ENCODE data around the gene KLRC4. TPM values are rescaled to one million over a fixed set of nuclear protein-coding genes. Genes with fewer than 3 reads are reported as not detected.

KLRC4 gene, protein sequence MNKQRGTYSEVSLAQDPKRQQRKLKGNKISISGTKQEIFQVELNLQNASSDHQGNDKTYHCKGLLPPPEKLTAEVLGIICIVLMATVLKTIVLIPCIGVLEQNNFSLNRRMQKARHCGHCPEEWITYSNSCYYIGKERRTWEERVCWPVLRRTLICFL
- total RNA-seq (2013; cell fraction: nucleolus; rRNA removed): not detected in 2 replicates
- total RNA-seq (2014; rRNA removed) (not detected in 2 replicates), total RNA-seq (2014; rRNA removed; fragmentation: Illumina TruSeq; extraction: Trizol) (not detected in 2 replicates), total RNA-seq (2021) (not detected in 2 replicates), polyA plus RNA-seq (2011; rRNA removed) (not detected in 2 replicates), polyA plus RNA-seq (2014; fragmentation: Illumina TruSeq; extraction: Trizol) (0.07 TPM in 1 of 2 replicates, not detected in the other), polyA plus RNA-seq (2014; fragmentation: Nextera tagmentation; extraction: Ambion mirVana) (under 1 TPM in 1 of 2 experiments, not detected in 1; 0.34 TPM), polyA plus RNA-seq (2014; rRNA removed) (not detected in 2 replicates), polyA plus RNA-seq (2016; fragmentation: Nextera tagmentation; extraction: Ambion mirVana) (not detected), polyA minus RNA-seq (2011; rRNA and poly(A)+ RNA removed) (not detected in 2 replicates), Bru-seq, nascent RNA (not detected), BruChase-seq, experiment 1, labeled RNA remaining after a 6-hour chase (percentile 28 among the genes with signal in this experiment), BruChase-seq, experiment 2, labeled RNA remaining after a 2-hour chase (percentile 35 among the genes with signal in this experiment)
- polyA plus RNA-seq (2011; ENCODE audit: low read depth): not detected
- polyA plus RNA-seq (2011; cell fraction: cytosol; rRNA removed): not detected in 2 replicates
- 0.13 TPM in 1 of 2 replicates, not detected in the other for polyA plus RNA-seq (2011; cell fraction: nucleus; rRNA removed)
- polyA plus RNA-seq (2012): not detected in 2 replicates
- polyA minus RNA-seq (2011; cell fraction: cytosol; rRNA and poly(A)+ RNA removed): not detected in 2 replicates
- 0.24 TPM in 1 of 2 replicates, not detected in the other for polyA minus RNA-seq (2011; cell fraction: nucleus; rRNA and poly(A)+ RNA removed)
- long read RNA-seq, experiment 1: 0 reads
- long read RNA-seq, experiment 2: 0 reads

DNA sequence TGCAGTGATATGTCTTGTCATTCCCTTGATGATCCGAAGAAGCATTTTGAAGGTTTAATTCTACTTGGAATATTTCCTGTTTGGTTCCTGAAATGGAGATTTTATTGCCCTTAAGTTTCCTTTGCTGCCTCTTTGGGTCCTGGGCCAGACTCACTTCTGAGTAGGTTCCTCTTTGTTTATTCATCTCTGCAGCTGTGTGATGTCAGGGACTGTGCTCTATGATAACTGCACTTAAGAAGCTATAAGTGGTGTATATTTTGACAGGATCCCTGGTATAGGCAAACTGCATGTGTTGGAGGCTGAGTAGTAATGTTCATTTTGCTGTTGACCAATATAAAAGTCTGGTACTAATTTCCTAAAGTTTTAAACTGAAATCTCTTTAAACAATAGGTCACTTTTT lies at the start of gene KLRC4:
KLRC4 (minus strand) TSS at position 366 of the 400 bp plus-strand sequence; CDS start at position 184, 182 bp downstream.
- peak; percentile 51 for ATAC-seq
- in situ Hi-C loops (cut with MboI) (no loop called here), intact Hi-C loops (cut with micrococcal nuclease; ENCODE audit: unreplicated experiment) (no loop called here)

More for the DNA sequence above, at the start of gene KLRC4:
- TF ChIP-seq ETV6 (conservative IDR thresholded peaks at IDR 0.05 in 1 of 2, IDR thresholded peaks at IDR 0.05 in 1 of 2; ENCODE audit: borderline replicate concordance in 1 of 2, low read depth in 1 of 2) (no peak), ATF7 (IDR thresholded peaks at IDR 0.05; ENCODE audit: low read depth) (no peak), MYC (IDR thresholded peaks at IDR 0.05; ENCODE audit: insufficient read depth, insufficient read length, insufficient replicate concordance, low read length, severe bottlenecking) (no peak), JUNB (IDR thresholded peaks at IDR 0.05) (peak; percentile 87)
- TF ChIP-seq, protein P1, sequence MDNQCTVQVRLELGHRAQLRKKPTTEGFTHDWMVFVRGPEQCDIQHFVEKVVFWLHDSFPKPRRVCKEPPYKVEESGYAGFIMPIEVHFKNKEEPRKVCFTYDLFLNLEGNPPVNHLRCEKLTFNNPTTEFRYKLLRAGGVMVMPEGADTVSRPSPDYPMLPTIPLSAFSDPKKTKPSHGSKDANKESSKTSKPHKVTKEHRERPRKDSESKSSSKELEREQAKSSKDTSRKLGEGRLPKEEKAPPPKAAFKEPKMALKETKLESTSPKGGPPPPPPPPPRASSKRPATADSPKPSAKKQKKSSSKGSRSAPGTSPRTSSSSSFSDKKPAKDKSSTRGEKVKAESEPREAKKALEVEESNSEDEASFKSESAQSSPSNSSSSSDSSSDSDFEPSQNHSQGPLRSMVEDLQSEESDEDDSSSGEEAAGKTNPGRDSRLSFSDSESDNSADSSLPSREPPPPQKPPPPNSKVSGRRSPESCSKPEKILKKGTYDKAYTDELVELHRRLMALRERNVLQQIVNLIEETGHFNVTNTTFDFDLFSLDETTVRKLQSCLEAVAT (IDR thresholded peaks at IDR 0.05): no peak
- TF ChIP-seq, protein P2, sequence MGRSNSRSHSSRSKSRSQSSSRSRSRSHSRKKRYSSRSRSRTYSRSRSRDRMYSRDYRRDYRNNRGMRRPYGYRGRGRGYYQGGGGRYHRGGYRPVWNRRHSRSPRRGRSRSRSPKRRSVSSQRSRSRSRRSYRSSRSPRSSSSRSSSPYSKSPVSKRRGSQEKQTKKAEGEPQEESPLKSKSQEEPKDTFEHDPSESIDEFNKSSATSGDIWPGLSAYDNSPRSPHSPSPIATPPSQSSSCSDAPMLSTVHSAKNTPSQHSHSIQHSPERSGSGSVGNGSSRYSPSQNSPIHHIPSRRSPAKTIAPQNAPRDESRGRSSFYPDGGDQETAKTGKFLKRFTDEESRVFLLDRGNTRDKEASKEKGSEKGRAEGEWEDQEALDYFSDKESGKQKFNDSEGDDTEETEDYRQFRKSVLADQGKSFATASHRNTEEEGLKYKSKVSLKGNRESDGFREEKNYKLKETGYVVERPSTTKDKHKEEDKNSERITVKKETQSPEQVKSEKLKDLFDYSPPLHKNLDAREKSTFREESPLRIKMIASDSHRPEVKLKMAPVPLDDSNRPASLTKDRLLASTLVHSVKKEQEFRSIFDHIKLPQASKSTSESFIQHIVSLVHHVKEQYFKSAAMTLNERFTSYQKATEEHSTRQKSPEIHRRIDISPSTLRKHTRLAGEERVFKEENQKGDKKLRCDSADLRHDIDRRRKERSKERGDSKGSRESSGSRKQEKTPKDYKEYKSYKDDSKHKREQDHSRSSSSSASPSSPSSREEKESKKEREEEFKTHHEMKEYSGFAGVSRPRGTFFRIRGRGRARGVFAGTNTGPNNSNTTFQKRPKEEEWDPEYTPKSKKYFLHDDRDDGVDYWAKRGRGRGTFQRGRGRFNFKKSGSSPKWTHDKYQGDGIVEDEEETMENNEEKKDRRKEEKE (IDR thresholded peaks at IDR 0.05): no peak
- DNase-seq (ENCODE audit: low read depth, low spot score) (no peak), FAIRE-seq (no peak)
- no TSS peak for BruUV-seq (replicated peaks)
- H3K9ac ChIP-seq (ENCODE audit: control insufficient read depth, insufficient read depth, low read length): no peak within 1 kb of the TSS
- ChIA-PET RAD21 (ENCODE audit: unreplicated experiment) (interaction anchor here (5.1 kb wide), 1 partner anchor 44 kb away, joined by 31 read pairs; no protein-coding TSS in a partner anchor), POLR2A (no interaction called here), CTCF (interaction anchor here (0.7 to 3.2 kb wide), 2 partner anchors 16 to 79 kb away, joined by 3 to 13 read pairs; no protein-coding TSS in a partner anchor), SMC1A (ENCODE audit: uncharacterized antibody, unreplicated experiment) (interaction anchor here (1.0 to 3.9 kb wide), 3 partner anchors 12 to 42 kb away, joined by 3 to 21 read pairs (median 17); no protein-coding TSS in a partner anchor)
- 0% methylated on average over 1 of the region's 1 CpG for WGBS (ENCODE audit: insufficient coverage, insufficient replicate concordance, low lambda C conversion rate, missing lambda C conversion rate)
- H3K4me3 ChIP-seq: no peak within 1 kb of the TSS
- H3K9me3 ChIP-seq (replicated peaks; ENCODE audit: control insufficient read depth, insufficient read depth, low read length): no peaks in the 10 kb centered on the region
- H3K27me3 ChIP-seq (replicated peaks in 1 of 2; ENCODE audit: control insufficient read depth in 2 of 2, insufficient read depth in 2 of 2, low read length in 1 of 2): no peaks in the 10 kb centered on the region
- H2AFZ ChIP-seq (ENCODE audit: control insufficient read depth, low read depth, low read length): no peak within 1 kb of the TSS
- no peak within 1 kb of the TSS for H3K27ac ChIP-seq (ENCODE audit: control insufficient read depth, insufficient read depth)
- H3K4me2 ChIP-seq (ENCODE audit: control insufficient read depth, insufficient read depth): no peak within 1 kb of the TSS
- no peaks in the 10 kb centered on the region for H4K20me1 ChIP-seq (ENCODE audit: control insufficient read depth, insufficient read depth)
- no peaks in the 10 kb centered on the region for H3K79me2 ChIP-seq (ENCODE audit: control insufficient read depth, insufficient read depth, low read length)
- H3K36me3 ChIP-seq (ENCODE audit: control insufficient read depth in 2 of 2, insufficient read depth in 2 of 2, low read length in 1 of 2): no peaks in the 10 kb centered on the region
- no peaks in the 10 kb centered on the region; the same call in 1 of the 2 replicates for H3K4me1 ChIP-seq (ENCODE audit: control insufficient read depth, insufficient read depth, low read length)
